HCT116 (cell line): ENCODE data around the gene KIF5A.

Source experiments
- CTCF ChIP-seq, 3 experiments: fragments of 200-600 bp in 1 of 3; sonication (generic) in 1 of 3; IDR thresholded peaks in 2 of 3; conservative IDR thresholded peaks in 1 of 3; 2 replicates each; pipeline ENCODE4 v1.5.1; 2012 to 2017; ENCODE audit warnings: low read depth in 2 of 3, low read length in 2 of 3, antibody characterized with exemption in 1 of 3, borderline replicate concordance in 1 of 3, control low read depth in 1 of 3, mild to moderate bottlenecking in 1 of 3, mixed read lengths in 1 of 3, mixed run types in 1 of 3, moderate library complexity in 1 of 3; ENCODE audit not compliant: insufficient read depth in 1 of 3
- EGR1 ChIP-seq: IDR thresholded peaks from 2 replicates; pipeline ENCODE4 v1.6.1; 2012; ENCODE audit warnings: low read depth
- MAX ChIP-seq: IDR thresholded peaks from 2 replicates; pipeline ENCODE4 v1.6.1; 2012
- POLR2AphosphoS5 ChIP-seq: IDR thresholded peaks from 2 replicates; pipeline ENCODE4 v1.6.1; 2011; ENCODE audit warnings: mild to moderate bottlenecking, low read depth, low read length, moderate library complexity
- SP1 ChIP-seq: IDR thresholded peaks from 2 replicates; pipeline ENCODE4 v1.6.1; 2012; ENCODE audit warnings: low read depth
- ZNF274 ChIP-seq: fragments of 200-500 bp; sonication (Bioruptor generic); IDR thresholded peaks from 2 replicates; pipeline ENCODE4 v1.6.1; 2014; ENCODE audit warnings: mild to moderate bottlenecking, low read depth, low read length, inconsistent platforms
- TF ChIP-seq, protein P1 (sequence below): IDR thresholded peaks from 2 replicates; pipeline ENCODE4 v1.6.1; 2012

GRCh38 chr12:57558864-57559263 is 9.0 kb downstream of the KIF5A start:
- TF ChIP-seq SP1 (no peak), CTCF (IDR thresholded peaks at IDR 0.05 in 2 of 3, conservative IDR thresholded peaks at IDR 0.05 in 1 of 3; ENCODE audit: borderline replicate concordance in 1 of 3, insufficient read depth in 1 of 3, low read depth in 2 of 3, low read length in 2 of 3) (no peak), MAX (no peak), POLR2AphosphoS5 (no peak), EGR1 (no peak), ZNF274 (no peak)
- TF ChIP-seq, protein P1, sequence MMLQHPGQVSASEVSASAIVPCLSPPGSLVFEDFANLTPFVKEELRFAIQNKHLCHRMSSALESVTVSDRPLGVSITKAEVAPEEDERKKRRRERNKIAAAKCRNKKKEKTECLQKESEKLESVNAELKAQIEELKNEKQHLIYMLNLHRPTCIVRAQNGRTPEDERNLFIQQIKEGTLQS: no peak
